K562 (cell line): ENCODE measurements around the gene MAGI2. TPM values are rescaled to one million over a fixed set of nuclear protein-coding genes. Genes with fewer than 3 reads are reported as not detected.
"Not testable (repeated sequence)": the region's sequence is repeated elsewhere in the genome, so short reads cannot be mapped to it uniquely, and the experiment has no call there.

Experiments
- ATAC-seq: fragments of 200-7000 bp; cut with Tn5 transposase; 3 replicates; pipeline ENCODE4 v1.9.1; 2020; ENCODE audit warnings: moderate library complexity
- BruUV-seq: library from RNA; stranded (reverse); fragments of 400-500 nt; replicated peaks from 2 replicates; lab custom pipeline; 2021; lab: Mats Ljungman, UMichigan
- CTCF ChIA-PET: fragments of 300-600 bp; formaldehyde crosslinking; extraction: SDS; loops from one replicate; lab custom pipeline; 2021; ENCODE audit warnings: low intra/inter-chr PET ratio; lab: Yijun Ruan, JAX
- POLR2A ChIA-PET: fragments of 300-600, 350-650 bp; sonication (Branson Sonifier 250); formaldehyde crosslinking; extraction: SDS; loops from one replicate; lab custom pipeline; 2021; ENCODE audit warnings: antibody characterized with exemption, inconsistent platforms; lab: Yijun Ruan, JAX
- DNase-seq, 4 experiments: peaks; one replicate each; pipeline versions ENCODE4 v3.0.0 to v3.0.0-alpha.2; 2011 to 2018; ENCODE audit warnings: low spot score in 3 of 4, mixed read lengths in 3 of 4; ENCODE audit errors: extremely low read depth in 1 of 4
- FAIRE-seq: peaks from 2 replicates; lab custom pipeline; 2011; peaks lifted over from hg19 to GRCh38; lab: Jason Lieb, UNC
- H2AFZ ChIP-seq: 2 replicates; pipeline ENCODE4 v1.6.0; 2011; ENCODE audit warnings: low read depth, low read length, control low read depth, inconsistent platforms
- H3K27ac ChIP-seq: fragments of 200-600 bp; 3 replicates; pipeline ENCODE4 v1.8.0; 2011; ENCODE audit warnings: low read depth, mild to moderate bottlenecking, control low read depth, inconsistent platforms, low read length, moderate library complexity, mixed read lengths; ENCODE audit errors: extremely low read depth
- H3K27me3 ChIP-seq, 2 experiments: fragments of 300-600 bp in 1 of 2; 2 replicates in 1 of 2; 3 replicates in 1 of 2; pipeline versions ENCODE4 v1.6.0 to v1.8.0; 2011; ENCODE audit warnings: inconsistent platforms in 2 of 2, low read length in 2 of 2, mild to moderate bottlenecking in 1 of 2, mixed read lengths in 1 of 2, moderate library complexity in 1 of 2; ENCODE audit not compliant: control insufficient read depth in 2 of 2, insufficient read depth in 2 of 2
- H3K36me3 ChIP-seq: fragments of 300-600 bp; 3 replicates; pipeline ENCODE4 v1.8.0; 2011; ENCODE audit warnings: mild to moderate bottlenecking, low read length, inconsistent platforms; ENCODE audit not compliant: control insufficient read depth, insufficient read depth
- H3K4me1 ChIP-seq, 2 experiments: fragments of 200-600 bp in 1 of 2; replicated peaks in 1 of 2; 2 replicates in 1 of 2; 3 replicates in 1 of 2; pipeline versions ENCODE4 v1.5.1 to v1.8.0; 2011; ENCODE audit warnings: inconsistent platforms in 2 of 2, low read length in 2 of 2, mild to moderate bottlenecking in 1 of 2, mixed read lengths in 1 of 2, moderate library complexity in 1 of 2; ENCODE audit not compliant: control insufficient read depth in 2 of 2, insufficient read depth in 2 of 2
- H3K4me2 ChIP-seq: 2 replicates; pipeline ENCODE4 v1.6.1; 2011; ENCODE audit warnings: low read length, control low read depth, inconsistent platforms, mixed read lengths; ENCODE audit not compliant: insufficient read depth
- H3K4me3 ChIP-seq: fragments of 200-600 bp; sonication (generic), shearing (Covaris generic); 2 replicates; pipeline ENCODE4 v1.5.1; 2016; ENCODE audit warnings: control low read depth, inconsistent platforms
- H3K79me2 ChIP-seq: fragments of 200-600 bp; 3 replicates; pipeline ENCODE4 v1.8.0; 2011; ENCODE audit warnings: low read length, inconsistent platforms; ENCODE audit not compliant: control insufficient read depth, insufficient read depth
- H3K9ac ChIP-seq, 2 experiments: 2 replicates each; pipeline versions ENCODE4 v1.6.0 to v1.6.1; 2011; ENCODE audit warnings: low read depth in 2 of 2, low read length in 2 of 2, control low read depth in 1 of 2, inconsistent platforms in 1 of 2, mild to moderate bottlenecking in 1 of 2, mixed read lengths in 1 of 2; ENCODE audit not compliant: insufficient read depth in 1 of 2
- H3K9me1 ChIP-seq: one replicate; pipeline ENCODE4 v1.6.0; 2011; ENCODE audit warnings: inconsistent platforms, mild to moderate bottlenecking, low read length, moderate library complexity; ENCODE audit not compliant: control insufficient read depth, insufficient read depth
- H3K9me3 ChIP-seq: replicated peaks from 2 replicates; pipeline ENCODE4 v1.5.1; 2011; ENCODE audit warnings: low read depth, low read length, inconsistent platforms; ENCODE audit not compliant: control insufficient read depth, insufficient read depth
- H4K20me1 ChIP-seq: replicated peaks from 2 replicates; pipeline ENCODE4 v1.6.1; 2011; ENCODE audit warnings: low read length, inconsistent platforms, mixed read lengths; ENCODE audit not compliant: control insufficient read depth, insufficient read depth
- MAFG ChIP-seq: fragments of 450-650 bp; conservative IDR thresholded peaks from 2 replicates; pipeline ENCODE4 v1.6.1; 2016; ENCODE audit warnings: missing genetic modification characterization, missing compliant biosample characterization
- NEUROD1 ChIP-seq: fragments of 150-350 bp; IDR thresholded peaks from 2 replicates; pipeline ENCODE4 v1.6.1; 2014; ENCODE audit warnings: borderline replicate concordance, low read length, low read depth; ENCODE audit not compliant: partially characterized antibody
- RBM25 ChIP-seq: fragments of 200-400 bp; formaldehyde crosslinking; IDR thresholded peaks from 2 replicates; pipeline ENCODE4 v1.6.1; 2018; ENCODE audit warnings: low read length, low read depth, moderate library complexity; ENCODE audit not compliant: severe bottlenecking
- ZNF146 ChIP-seq: IDR thresholded peaks from one replicate; pipeline ENCODE4 v1.6.1; 2018; ENCODE audit warnings: missing compliant biosample characterization; ENCODE audit not compliant: unreplicated experiment
- WGBS: fragments of 100-300 bp; shearing (Covaris generic); methylation state at CpG from one replicate; pipeline ENCODE4 v1.1.6; 2016; ENCODE audit warnings: low coverage, mixed read lengths; ENCODE audit not compliant: insufficient coverage; ENCODE audit errors: missing lambda C conversion rate; 5-methylcytosine and 5-hydroxymethylcytosine counted together
- in situ Hi-C: fragments of 300-500 bp; cut with MboI; formaldehyde crosslinking; loops from 4 replicates; pipeline ENCODE4 v1.15.0; 2018; ENCODE audit warnings: inconsistent platforms, mixed read lengths
- intact Hi-C: fragments of 100-400 bp; cut with micrococcal nuclease; formaldehyde crosslinking; loops from 2 replicates; pipeline ENCODE4 v1.14.2; 2022
- polyA plus RNA-seq, 8 experiments: library from polyadenylated mRNA; depleted of rRNA in 4 of 8; stranded (reverse) in 5 of 8; unstranded in 3 of 8; fragments of >200 nt; fragmentation: Nextera tagmentation in 2 of 8; fragmentation: Illumina TruSeq in 1 of 8; extraction: Ambion mirVana in 2 of 8; extraction: Trizol in 1 of 8; gene quantifications; 2 replicates each; pipeline versions ENCODE4 v1.2.1 to v1.2.3, GENCODE V29; 2011 to 2014; ENCODE audit warnings: inconsistent platforms in 1 of 8, missing spikeins in 1 of 8
- total RNA-seq, 7 experiments: library from RNA; depleted of rRNA in 6 of 7; stranded (reverse); fragments of >200 nt in 6 of 7; fragmentation: Illumina TruSeq in 2 of 7; extraction: Trizol in 2 of 7; gene quantifications; 2 replicates each; pipeline versions ENCODE4 v1.2.1 to v1.2.3, GENCODE V29; 2011 to 2021; ENCODE audit warnings: low replicate concordance in 1 of 7

The MAGI2 gene
- total and polyA plus RNA-seq, 9 of the 15 experiments (the other 6 are each of a cell fraction or from before 2014, with no cell fraction given), result 0.27 to 1.4 (median 0.70) TPM

- intact Hi-C loops, result no loop called here
- no TSS peak for BruUV-seq
- no peak for ATAC-seq
- ChIA-PET CTCF (no interaction called here), POLR2A (no interaction called here)
- Histone ChIP-seq H3K9me3 (no peaks in the 10 kb centered on the region), H3K27ac (no peak overlapping the region), H3K27me3 (no peaks in the 10 kb centered on the region), H3K9ac (no peak overlapping the region), H3K4me1 (no peaks in the 10 kb centered on the region), H4K20me1 (no peaks in the 10 kb centered on the region), H3K4me2 (no peak overlapping the region), H3K79me2 (no peaks in the 10 kb centered on the region), H3K9me1 (no peaks in the 10 kb centered on the region), H2AFZ (no peak overlapping the region), H3K4me3 (no peak overlapping the region), H3K36me3 (no peaks in the 10 kb centered on the region)
- FAIRE-seq, result peak; percentile 61
- TF ChIP-seq MAFG (0 out of 2 replicates have a peak, but pooled peaks have one; percentile 28), NEUROD1 (no peak)
- in situ Hi-C loops, result no loop called here
- no peak for DNase-seq
Observed at GRCh38 chr7:78247910-78248689, 1205.4 kb downstream of the MAGI2 start.

DNA sequence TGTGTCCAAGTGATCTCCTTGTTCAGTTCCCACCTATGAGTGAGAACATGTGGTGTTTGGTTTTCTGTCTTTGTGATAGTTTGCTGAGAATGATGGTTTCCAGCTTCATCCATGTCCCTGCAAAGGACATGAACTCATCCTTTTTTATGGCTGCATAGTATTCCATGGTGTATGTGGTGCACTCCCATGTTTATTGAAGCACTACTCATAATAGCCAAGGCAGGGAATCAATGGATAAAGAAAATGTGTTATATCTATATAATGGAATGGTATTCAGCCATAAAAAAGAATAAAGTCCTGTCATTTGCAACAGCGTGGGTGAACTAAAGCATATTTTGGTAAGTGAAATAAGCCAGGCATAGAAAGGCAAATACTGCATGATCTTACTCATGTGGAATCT lies 1213.3 kb downstream of the MAGI2 start:
- H3K4me2 ChIP-seq, H3K9me3 ChIP-seq, DNase-seq, ATAC-seq, H3K27me3 ChIP-seq, H2AFZ ChIP-seq, H3K4me3 ChIP-seq, POLR2A ChIA-PET, H3K36me3 ChIP-seq, H3K4me1 ChIP-seq, H3K79me2 ChIP-seq, FAIRE-seq, intact Hi-C loops, in situ Hi-C loops, H3K9ac ChIP-seq, CTCF ChIA-PET, H3K9me1 ChIP-seq, H4K20me1 ChIP-seq, H3K27ac ChIP-seq, BruUV-seq: not testable (repeated sequence)
- 0% methylated on average over 1 of the region's 1 CpG for WGBS
- peak; percentile 51 for TF ChIP-seq ZNF146 (CRISPR knock-in tag)
- TF ChIP-seq RBM25, result peak; percentile 51
